Stomach (tissue), 9 donors: ENCODE measurements around the gene RRAS. TPM values are rescaled to one million over a fixed set of nuclear protein-coding genes. Genes with fewer than 3 reads are reported as not detected.

Experiments used
- DNase-seq, 2 donors: peaks; one replicate each; pipeline versions ENCODE4 v3.0.0 to v3.0.0-alpha.2; 2013 to 2019
- H3K27ac ChIP-seq, 5 donors: fragments of 200-600 bp in 4 of 5; sonication (generic) in 4 of 5; one replicate each; pipeline ENCODE4 v1.5.1; 2013 to 2019; ENCODE audit warnings: mild to moderate bottlenecking in 1 of 5, moderate library complexity in 1 of 5
- H3K27me3 ChIP-seq, 3 donors: fragments of 200-600 bp; sonication (generic); one replicate each; pipeline ENCODE4 v1.5.1; 2017 to 2019; ENCODE audit warnings: mixed run types in 1 of 3
- H3K36me3 ChIP-seq, 4 donors: fragments of 200-600 bp; sonication (generic); 1 replicate in 3 of 4; 2 replicates in 1 of 4; pipeline ENCODE4 v1.5.1; 2016 to 2019
- H3K4me1 ChIP-seq, 4 donors: fragments of 200-600 bp; sonication (generic); one replicate each; pipeline ENCODE4 v1.5.1; 2016 to 2019
- H3K4me3 ChIP-seq, 4 donors: fragments of 200-600 bp; sonication (generic) in 3 of 4; one replicate each; pipeline ENCODE4 v1.5.1; 2016 to 2019; ENCODE audit warnings: mild to moderate bottlenecking in 1 of 4
- H3K9me3 ChIP-seq, 4 donors: fragments of 200-600 bp; sonication (generic); one replicate each; pipeline ENCODE4 v1.5.1; 2016 to 2019
- EP300 ChIP-seq: sonication (generic); formaldehyde crosslinking; IDR thresholded peaks from one replicate; pipeline ENCODE4 v1.6.1; 2017; ENCODE audit warnings: antibody characterized with exemption
- POLR2A ChIP-seq, 4 donors: fragments of 450-650 bp; IDR thresholded peaks; one replicate each; pipeline ENCODE4 v1.6.1; 2016; ENCODE audit warnings: antibody characterized with exemption in 4 of 4, control low read depth in 2 of 4, mild to moderate bottlenecking in 1 of 4, moderate library complexity in 1 of 4
- POLR2AphosphoS5 ChIP-seq, 3 donors: sonication (generic); formaldehyde crosslinking; IDR thresholded peaks; one replicate each; pipeline ENCODE4 v1.6.1; 2016; ENCODE audit warnings: antibody characterized with exemption in 3 of 3
- WGBS, 5 donors: extraction: QIAGEN DNeasy Blood & Tissue Kit in 3 of 5; methylation state at CpG; one replicate each; pipeline versions ENCODE4 v1.1.5 to v1.1.7; 2013 to 2018; 5-methylcytosine and 5-hydroxymethylcytosine counted together
- intact Hi-C: fragments of 100-400 bp; cut with DNase I; formaldehyde crosslinking; loops from one replicate; pipeline ENCODE4 v1.15.1; 2023; ENCODE audit warnings: low total_unique reads
- polyA plus RNA-seq, 3 donors: library from polyadenylated mRNA; stranded (reverse); fragments of 200-250 nt; gene quantifications; one replicate each; pipeline ENCODE4 v1.2.3, GENCODE V29; 2013
- total RNA-seq, 5 donors: library from RNA; depleted of rRNA; stranded (reverse); fragments of >200 nt; gene quantifications; one replicate each; pipeline versions ENCODE4 v1.1.0 to v1.2.3, GENCODE V29; 2014 to 2016
- TF ChIP-seq, protein P1 (sequence below), 7 experiments: fragments of 450-650 bp in 4 of 7; fragments of 200-600 bp in 3 of 7; sonication (generic) in 3 of 7; IDR thresholded peaks; one replicate each; pipeline ENCODE4 v1.5.1; 2016 to 2019; ENCODE audit warnings: antibody characterized with exemption in 7 of 7, control low read depth in 2 of 7, mild to moderate bottlenecking in 1 of 7
- donor health status: healthy with polysubstance abuse.
- donor health status: Bipolar disorder and iron deficiency.
- donor health status: healthy.

The RRAS gene
- total and polyA plus RNA-seq, 8 donors: 7.7 to 145 (median 103) TPM

- Histone ChIP-seq H3K4me1 (no peaks in the 10 kb centered on the region), H3K27ac (no peak overlapping the region), H3K9me3 (no peaks in the 10 kb centered on the region), H3K4me3 (no peak overlapping the region), H3K27me3 (no peaks in the 10 kb centered on the region), H3K36me3 (peaks cover 83 to 100% (median 100%) of the 10 kb centered on the region in 4 donors)
- no peak for TF ChIP-seq EP300
- TF ChIP-seq POLR2A (IDR thresholded peaks at IDR 0.05): no peak
- TF ChIP-seq, protein P1, sequence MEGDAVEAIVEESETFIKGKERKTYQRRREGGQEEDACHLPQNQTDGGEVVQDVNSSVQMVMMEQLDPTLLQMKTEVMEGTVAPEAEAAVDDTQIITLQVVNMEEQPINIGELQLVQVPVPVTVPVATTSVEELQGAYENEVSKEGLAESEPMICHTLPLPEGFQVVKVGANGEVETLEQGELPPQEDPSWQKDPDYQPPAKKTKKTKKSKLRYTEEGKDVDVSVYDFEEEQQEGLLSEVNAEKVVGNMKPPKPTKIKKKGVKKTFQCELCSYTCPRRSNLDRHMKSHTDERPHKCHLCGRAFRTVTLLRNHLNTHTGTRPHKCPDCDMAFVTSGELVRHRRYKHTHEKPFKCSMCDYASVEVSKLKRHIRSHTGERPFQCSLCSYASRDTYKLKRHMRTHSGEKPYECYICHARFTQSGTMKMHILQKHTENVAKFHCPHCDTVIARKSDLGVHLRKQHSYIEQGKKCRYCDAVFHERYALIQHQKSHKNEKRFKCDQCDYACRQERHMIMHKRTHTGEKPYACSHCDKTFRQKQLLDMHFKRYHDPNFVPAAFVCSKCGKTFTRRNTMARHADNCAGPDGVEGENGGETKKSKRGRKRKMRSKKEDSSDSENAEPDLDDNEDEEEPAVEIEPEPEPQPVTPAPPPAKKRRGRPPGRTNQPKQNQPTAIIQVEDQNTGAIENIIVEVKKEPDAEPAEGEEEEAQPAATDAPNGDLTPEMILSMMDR (IDR thresholded peaks at IDR 0.05): no peak
- 85 to 92% (median 89%) methylated on average over 13 of the region's 13 CpGs for WGBS, 5 donors
- DNase-seq: no peak
- intact Hi-C loops: no loop called here
These were observed 13.5 kb upstream of the RRAS start for GRCh38 chr19:49653466-49653806.

DNA sequence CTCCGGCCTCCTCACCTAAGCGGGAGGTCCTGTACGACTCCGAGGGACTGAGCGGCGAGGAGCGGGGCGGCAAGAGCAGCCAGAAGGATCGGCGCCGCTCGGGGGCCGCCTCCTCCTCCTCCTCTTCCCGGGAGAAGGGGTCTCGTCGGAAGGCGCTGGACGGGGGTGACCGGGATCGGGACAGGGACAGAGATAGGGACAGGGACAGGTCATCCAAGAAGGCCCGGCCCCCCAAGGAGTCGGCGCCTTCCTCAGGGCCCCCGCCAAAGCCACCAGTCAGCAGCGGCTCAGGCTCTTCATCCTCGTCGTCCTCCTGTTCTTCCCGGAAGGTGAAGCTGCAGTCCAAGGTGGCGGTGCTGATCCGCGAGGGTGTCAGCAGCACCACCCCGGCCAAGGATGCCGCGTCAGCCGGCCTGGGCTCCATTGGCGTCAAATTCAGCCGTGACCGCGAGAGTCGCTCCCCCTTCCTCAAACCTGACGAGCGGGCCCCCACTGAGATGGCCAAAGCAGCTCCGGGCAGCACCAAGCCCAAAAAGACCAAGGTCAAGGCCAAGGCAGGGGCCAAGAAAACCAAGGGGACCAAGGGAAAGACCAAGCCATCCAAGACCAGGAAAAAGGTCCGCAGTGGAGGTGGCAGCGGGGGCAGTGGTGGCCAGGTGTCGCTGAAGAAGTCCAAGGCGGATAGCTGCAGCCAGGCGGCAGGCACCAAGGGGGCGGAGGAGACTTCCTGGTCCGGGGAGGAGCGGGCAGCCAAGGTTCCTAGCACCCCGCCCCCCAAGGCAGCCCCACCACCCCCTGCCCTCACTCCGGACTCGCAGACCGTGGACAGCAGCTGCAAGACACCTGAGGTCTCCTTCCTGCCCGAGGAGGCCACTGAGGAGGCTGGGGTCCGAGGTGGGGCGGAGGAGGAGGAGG is 12.9 kb upstream of the RRAS start:
- H3K36me3 ChIP-seq: peaks cover 77 to 100% (median 100%) of the 10 kb centered on the region in 4 donors
- H3K27ac ChIP-seq: no peak overlapping the region
- WGBS, 5 donors: 93 to 95% (median 95%) methylated on average over 51 to 58 of the region's 58 CpGs
- H3K4me1 ChIP-seq: no peaks in the 10 kb centered on the region
- intact Hi-C loops: no loop called here
- no peak for DNase-seq
- no peak overlapping the region for H3K4me3 ChIP-seq
- no peaks in the 10 kb centered on the region for H3K27me3 ChIP-seq
- TF ChIP-seq POLR2AphosphoS5 (IDR thresholded peaks at IDR 0.05) (no peak), POLR2A (IDR thresholded peaks at IDR 0.05) (no peak), EP300 (no peak)
- TF ChIP-seq, protein P1 (IDR thresholded peaks at IDR 0.05): no peak
- no peaks in the 10 kb centered on the region for H3K9me3 ChIP-seq

GRCh38 chr19:49651820-49652550 is 12.0 kb upstream of the RRAS start:
- no peaks in the 10 kb centered on the region for H3K27me3 ChIP-seq
- WGBS, 5 donors: 93 to 97% (median 96%) methylated on average over 63 to 109 of the region's 110 CpGs
- TF ChIP-seq, protein P1 (IDR thresholded peaks at IDR 0.05): no peak
- TF ChIP-seq POLR2A (IDR thresholded peaks at IDR 0.05) (no peak), EP300 (no peak), POLR2AphosphoS5 (IDR thresholded peaks at IDR 0.05) (no peak)
- no peak overlapping the region for H3K27ac ChIP-seq
- H3K36me3 ChIP-seq: peaks cover 76 to 100% (median 100%) of the 10 kb centered on the region in 4 donors
- H3K9me3 ChIP-seq: no peaks in the 10 kb centered on the region
- no peak overlapping the region for H3K4me3 ChIP-seq
- H3K4me1 ChIP-seq: peaks cover 0 to 4% (median 2%) of the 10 kb centered on the region in 4 donors
- intact Hi-C loops: no loop called here
- DNase-seq: no peak

- Histone ChIP-seq H3K36me3 (peaks cover 76 to 100% (median 100%) of the 10 kb centered on the region in 4 donors), H3K9me3 (no peaks in the 10 kb centered on the region), H3K27ac (no peak overlapping the region), H3K4me1 (peaks cover 0 to 11% (median 5%) of the 10 kb centered on the region in 4 donors), H3K27me3 (no peaks in the 10 kb centered on the region), H3K4me3 (no peak overlapping the region)
- DNase-seq: no peak
- WGBS, 5 donors: 94 to 97% (median 96%) methylated on average over 16 to 72 of the region's 72 CpGs
- TF ChIP-seq POLR2A (IDR thresholded peaks at IDR 0.05): no peak
- intact Hi-C loops: no loop called here
These were observed 11.3 kb upstream of the RRAS start for GRCh38 chr19:49651029-49651819.
